ENCODE measurements around the gene EIF2S3.
"Not testable (repeated sequence)": the region's sequence is repeated elsewhere in the genome, so short reads cannot be mapped to it uniquely, and the experiment has no call there.

- TF ChIP-seq POLR2A, CTCF (IDR thresholded peaks at IDR 0.05): not testable (repeated sequence)
Observed at GRCh38 chrX:24046060-24046459, 8.7 kb upstream of the EIF2S3 start.

Measured in esophagus squamous epithelium (tissue), 4 donors.